22Rv1 (cell line): Measurements from ENCODE around the gene NOL7.

ENCODE experiments used
- ZFX ChIP-seq: fragments of 450-650 bp; IDR thresholded peaks from 2 replicates; pipeline ENCODE4 v1.6.1; 2017; ENCODE audit warnings: antibody characterized with exemption, borderline replicate concordance
- TF ChIP-seq, protein P1 (sequence below): fragments of 450-650 bp; IDR thresholded peaks from 2 replicates; pipeline ENCODE4 v1.5.1; 2017; ENCODE audit warnings: mild to moderate bottlenecking

DNA sequence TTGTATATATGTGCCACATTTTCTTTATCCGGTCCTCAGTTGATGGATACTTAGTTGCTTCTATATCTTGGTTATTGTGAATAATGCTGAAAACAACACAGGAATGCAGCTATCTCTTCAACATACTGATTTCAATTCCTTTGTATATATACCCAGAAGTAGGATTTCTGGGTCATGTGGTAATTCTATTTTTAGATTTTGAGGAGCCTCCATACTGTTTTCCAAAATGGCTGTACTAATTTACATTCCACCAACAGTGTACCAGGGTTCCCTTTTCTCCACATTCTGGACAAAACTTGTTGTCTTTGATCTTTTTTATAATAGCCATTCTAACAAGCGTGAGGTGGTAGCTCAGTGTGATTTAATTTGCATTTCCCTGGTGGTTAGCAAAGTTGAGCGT, 39.1 kb upstream of the NOL7 start:
- TF ChIP-seq, protein P1, sequence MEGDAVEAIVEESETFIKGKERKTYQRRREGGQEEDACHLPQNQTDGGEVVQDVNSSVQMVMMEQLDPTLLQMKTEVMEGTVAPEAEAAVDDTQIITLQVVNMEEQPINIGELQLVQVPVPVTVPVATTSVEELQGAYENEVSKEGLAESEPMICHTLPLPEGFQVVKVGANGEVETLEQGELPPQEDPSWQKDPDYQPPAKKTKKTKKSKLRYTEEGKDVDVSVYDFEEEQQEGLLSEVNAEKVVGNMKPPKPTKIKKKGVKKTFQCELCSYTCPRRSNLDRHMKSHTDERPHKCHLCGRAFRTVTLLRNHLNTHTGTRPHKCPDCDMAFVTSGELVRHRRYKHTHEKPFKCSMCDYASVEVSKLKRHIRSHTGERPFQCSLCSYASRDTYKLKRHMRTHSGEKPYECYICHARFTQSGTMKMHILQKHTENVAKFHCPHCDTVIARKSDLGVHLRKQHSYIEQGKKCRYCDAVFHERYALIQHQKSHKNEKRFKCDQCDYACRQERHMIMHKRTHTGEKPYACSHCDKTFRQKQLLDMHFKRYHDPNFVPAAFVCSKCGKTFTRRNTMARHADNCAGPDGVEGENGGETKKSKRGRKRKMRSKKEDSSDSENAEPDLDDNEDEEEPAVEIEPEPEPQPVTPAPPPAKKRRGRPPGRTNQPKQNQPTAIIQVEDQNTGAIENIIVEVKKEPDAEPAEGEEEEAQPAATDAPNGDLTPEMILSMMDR: no peak
- TF ChIP-seq ZFX: no peak
